Uterus (tissue), 4 donors: ENCODE measurements around the gene CDK6. TPM values are rescaled to one million over a fixed set of nuclear protein-coding genes. Genes with fewer than 3 reads are reported as not detected.

Experiments
- DNase-seq, 2 donors: peaks; one replicate each; pipeline ENCODE4 v3.0.0-alpha.2; 2019 to 2020
- H3K27ac ChIP-seq, 2 donors: fragments of 200-600 bp; sonication (generic); 1 replicate in 1 of 2; 2 replicates in 1 of 2; pipeline ENCODE4 v1.5.1; 2016 to 2018
- H3K27me3 ChIP-seq, 2 donors: fragments of 200-600 bp; sonication (generic); one replicate each; pipeline ENCODE4 v1.5.1; 2018 to 2019; ENCODE audit warnings: control low read depth in 1 of 2
- H3K36me3 ChIP-seq, 2 donors: fragments of 200-600 bp; sonication (generic); one replicate each; pipeline ENCODE4 v1.5.1; 2019; ENCODE audit warnings: control low read depth in 1 of 2
- H3K4me1 ChIP-seq, 2 donors: fragments of 200-600 bp; sonication (generic); one replicate each; pipeline ENCODE4 v1.5.1; 2018 to 2019; ENCODE audit warnings: control low read depth in 1 of 2
- H3K4me3 ChIP-seq, 2 donors: fragments of 200-600 bp; sonication (generic); 1 replicate in 1 of 2; 2 replicates in 1 of 2; pipeline ENCODE4 v1.5.1; 2018 to 2019; ENCODE audit warnings: mild to moderate bottlenecking in 1 of 2
- H3K9me3 ChIP-seq, 2 donors: fragments of 200-600 bp; sonication (generic); one replicate each; pipeline ENCODE4 v1.5.1; 2019; ENCODE audit warnings: control low read depth in 1 of 2
- CTCF ChIP-seq, 4 experiments: fragments of 200-600 bp in 2 of 4; fragments of 450-650 bp in 2 of 4; sonication (generic) in 2 of 4; IDR thresholded peaks; one replicate each; pipeline ENCODE4 v1.5.1; 2016 to 2019; ENCODE audit warnings: antibody characterized with exemption in 4 of 4, mild to moderate bottlenecking in 2 of 4, moderate library complexity in 1 of 4
- POLR2A ChIP-seq, 2 donors: fragments of 450-650 bp; IDR thresholded peaks; one replicate each; pipeline ENCODE4 v1.6.1; 2016; ENCODE audit warnings: antibody characterized with exemption in 2 of 2, mild to moderate bottlenecking in 1 of 2, moderate library complexity in 1 of 2
- intact Hi-C: fragments of 100-400 bp; cut with DNase I; formaldehyde crosslinking; loops from one replicate; pipeline ENCODE4 v1.15.1; 2023; ENCODE audit warnings: low total_unique reads
- total RNA-seq, 4 donors: library from RNA; depleted of rRNA in 3 of 4; stranded (reverse); fragments of >200 nt in 3 of 4; gene quantifications; one replicate each; pipeline versions ENCODE4 v1.1.0 to v1.2.4, GENCODE V29; 2014 to 2023
- donor health status: DM: yes; HTN: yes; CAD: no.

CDK6 gene
- total RNA-seq, 4 donors from 2014 or later = 5.9 to 117 (median 15.2) TPM

GRCh38 chr7:92674379-92674778 is 162.0 kb downstream of the CDK6 start:
- no peak for TF ChIP-seq CTCF (IDR thresholded peaks at IDR 0.05)
- TF ChIP-seq POLR2A (IDR thresholded peaks at IDR 0.05) = no peak
- no peak for DNase-seq
- no peaks in the 10 kb centered on the region for H3K27me3 ChIP-seq
- H3K36me3 ChIP-seq = no peaks in the 10 kb centered on the region
- H3K4me1 ChIP-seq = no peaks in the 10 kb centered on the region
- no peak overlapping the region for H3K4me3 ChIP-seq
- intact Hi-C loops = no loop called here
- H3K27ac ChIP-seq = no peak overlapping the region
- H3K9me3 ChIP-seq = no peaks in the 10 kb centered on the region

DNA sequence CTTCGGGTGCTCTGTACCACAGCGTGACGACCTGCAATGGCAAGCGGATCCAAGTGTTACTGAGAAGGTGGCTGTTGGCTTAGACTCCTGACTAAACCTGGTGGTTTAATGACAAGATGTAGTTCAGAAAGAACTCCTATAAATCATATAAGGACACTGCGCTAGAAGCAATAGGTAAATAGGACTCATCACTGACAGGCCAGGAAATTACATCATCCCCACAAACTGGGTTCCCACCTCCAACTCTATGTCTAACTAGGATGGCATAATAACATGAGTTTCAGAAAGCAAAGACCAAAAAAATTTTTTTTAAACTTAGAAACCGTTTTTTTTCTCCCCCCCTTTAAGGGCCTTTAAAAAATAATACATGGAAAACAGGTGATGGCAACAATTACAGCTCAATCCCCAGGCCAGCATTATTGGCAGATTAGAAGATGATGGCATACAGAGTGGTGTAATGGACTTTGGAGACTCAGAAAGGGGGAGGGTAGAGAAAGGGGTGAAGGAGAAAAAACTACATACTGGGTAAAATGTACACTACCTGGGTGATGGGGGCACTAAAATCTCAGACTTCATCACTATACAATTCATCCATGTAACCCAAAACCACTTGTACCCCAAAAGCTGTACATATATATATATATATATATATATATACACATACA is 164.7 kb downstream of the CDK6 start:
- Histone ChIP-seq H3K27me3 (no peaks in the 10 kb centered on the region), H3K4me1 (no peaks in the 10 kb centered on the region), H3K9me3 (no peaks in the 10 kb centered on the region), H3K4me3 (no peak overlapping the region), H3K27ac (no peak overlapping the region), H3K36me3 (no peaks in the 10 kb centered on the region)
- TF ChIP-seq CTCF (IDR thresholded peaks at IDR 0.05) (no peak), POLR2A (IDR thresholded peaks at IDR 0.05) (no peak)
- intact Hi-C loops = no loop called here
- DNase-seq = no peak

DNA sequence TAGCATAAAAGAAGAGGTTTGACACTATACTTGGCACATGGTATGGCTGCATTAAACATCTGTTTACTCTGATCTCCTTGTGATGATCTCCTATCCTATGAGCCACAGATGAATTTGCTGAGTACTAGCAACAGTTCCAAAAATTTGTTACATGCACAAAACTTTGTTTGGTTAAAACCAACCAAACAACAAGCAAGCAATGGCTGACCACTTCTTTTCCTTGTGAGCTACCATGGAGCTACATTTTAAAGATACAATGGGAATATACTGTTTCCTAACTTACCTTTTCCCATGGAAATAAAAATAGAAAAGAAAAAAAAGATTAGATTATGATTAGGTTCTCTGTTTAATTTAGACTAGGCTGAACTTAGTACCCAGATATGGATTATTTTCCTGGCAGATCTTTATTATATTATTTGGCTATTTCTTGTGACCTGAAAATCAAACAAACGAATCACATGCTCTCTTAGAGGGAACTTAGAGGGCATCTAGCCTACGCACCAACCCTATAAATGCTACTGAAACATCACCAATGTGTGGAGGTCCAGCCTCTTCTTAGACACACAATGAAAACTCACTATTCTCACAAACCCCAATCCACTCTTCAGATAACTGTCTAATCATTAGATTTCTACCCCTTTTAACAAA is 166.0 kb downstream of the CDK6 start:
- H3K4me3 ChIP-seq = no peak overlapping the region
- TF ChIP-seq POLR2A (IDR thresholded peaks at IDR 0.05) (no peak), CTCF (IDR thresholded peaks at IDR 0.05) (no peak)
- no peak overlapping the region for H3K27ac ChIP-seq
- H3K9me3 ChIP-seq = no peaks in the 10 kb centered on the region
- no peak for DNase-seq
- H3K27me3 ChIP-seq = no peaks in the 10 kb centered on the region
- no peaks in the 10 kb centered on the region for H3K4me1 ChIP-seq
- no peaks in the 10 kb centered on the region for H3K36me3 ChIP-seq
- intact Hi-C loops = no loop called here

DNA sequence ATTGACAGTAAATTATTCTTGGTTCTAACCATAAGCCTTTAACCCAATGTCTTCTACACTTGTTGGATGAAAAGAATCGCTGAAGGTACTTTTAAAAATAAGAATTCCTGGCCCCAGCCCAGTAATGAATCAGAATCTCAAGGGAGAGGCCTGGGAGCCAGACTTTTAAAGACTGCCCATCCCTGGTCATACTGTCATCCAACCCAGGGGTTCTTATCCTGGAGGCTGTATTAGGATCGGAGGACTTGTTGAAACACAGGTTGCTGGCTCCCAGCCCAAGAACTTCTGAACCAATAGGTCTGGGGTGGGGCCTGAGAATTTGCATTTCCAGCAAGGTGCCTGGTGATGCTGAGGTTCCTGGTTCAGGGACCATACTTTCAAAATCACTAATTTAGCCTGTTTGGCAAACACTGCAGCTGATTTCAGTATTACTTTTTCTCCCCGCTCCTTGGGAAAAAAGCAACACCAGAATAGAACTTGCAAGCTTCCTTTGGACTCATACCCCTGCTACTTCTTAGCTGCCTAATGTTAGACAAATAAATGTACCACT is 166.7 kb downstream of the CDK6 start:
- Histone ChIP-seq H3K4me3 (no peak overlapping the region), H3K27ac (no peak overlapping the region), H3K4me1 (no peaks in the 10 kb centered on the region), H3K36me3 (no peaks in the 10 kb centered on the region), H3K27me3 (no peaks in the 10 kb centered on the region), H3K9me3 (no peaks in the 10 kb centered on the region)
- no peak for DNase-seq
- TF ChIP-seq CTCF (IDR thresholded peaks at IDR 0.05) (no peak), POLR2A (IDR thresholded peaks at IDR 0.05) (no peak)
- intact Hi-C loops = no loop called here

DNA sequence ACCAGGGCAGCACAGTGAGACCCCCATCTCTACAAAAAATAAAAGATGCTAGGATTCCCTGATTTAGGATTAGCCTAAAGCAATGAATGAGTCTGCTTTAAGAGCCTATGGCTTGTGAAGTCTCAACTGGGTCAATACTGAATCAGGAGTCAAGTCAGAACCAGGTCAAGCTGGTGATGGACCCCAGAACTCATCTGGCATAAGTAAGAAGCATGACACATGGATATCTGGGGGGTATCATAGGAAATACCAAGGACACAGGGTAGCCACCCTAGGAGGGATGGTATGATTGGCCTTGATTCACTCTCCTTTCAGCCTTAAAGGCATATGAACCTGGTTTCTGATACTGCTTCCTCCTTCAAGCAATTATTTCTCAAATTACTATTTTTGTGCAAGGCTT is 167.8 kb downstream of the CDK6 start:
- TF ChIP-seq CTCF (IDR thresholded peaks at IDR 0.05) (no peak), POLR2A (IDR thresholded peaks at IDR 0.05) (no peak)
- H3K4me3 ChIP-seq = no peak overlapping the region
- H3K4me1 ChIP-seq = no peaks in the 10 kb centered on the region
- no peak for DNase-seq
- no peaks in the 10 kb centered on the region for H3K36me3 ChIP-seq
- no peak overlapping the region for H3K27ac ChIP-seq
- no peaks in the 10 kb centered on the region for H3K27me3 ChIP-seq
- intact Hi-C loops = no loop called here
- no peaks in the 10 kb centered on the region for H3K9me3 ChIP-seq
